CD4-positive, alpha-beta T cell treated with Interleukin-21 for 1 hour (primary cell): Measurements from ENCODE around the gene UNC13D.
"Not testable (repeated sequence)": the region's sequence is repeated elsewhere in the genome, so short reads cannot be mapped to it uniquely, and the experiment has no call there.

Experiments used
- DNase-seq: peaks from one replicate; pipeline ENCODE4 v3.0.0-alpha.2; 2020

Gene UNC13D

GRCh38 chr17:75819116-75819515 lies 25.1 kb downstream of the UNC13D start:
- no peak for DNase-seq

- DNase-seq: no peak
Observed at GRCh38 chr17:75818326-75818885, 25.8 kb downstream of the UNC13D start.

GRCh38 chr17:75817571-75817970 lies 26.6 kb downstream of the UNC13D start:
- DNase-seq: no peak

GRCh38 chr17:75816693-75817092 lies 27.5 kb downstream of the UNC13D start:
- DNase-seq: no peak

- DNase-seq: no peak
Observed at GRCh38 chr17:75815399-75815798, 28.8 kb downstream of the UNC13D start.

- no peak for DNase-seq
Observed at GRCh38 chr17:75814900-75815373, 29.3 kb downstream of the UNC13D start.

GRCh38 chr17:75814021-75814395 lies 30.2 kb downstream of the UNC13D start:
- no peak for DNase-seq

- no peak for DNase-seq
Observed at GRCh38 chr17:75813081-75814020, 30.9 kb downstream of the UNC13D start.

- DNase-seq: no peak
Observed at GRCh38 chr17:75812096-75813013, 31.8 kb downstream of the UNC13D start.

GRCh38 chr17:75811174-75811573 lies 33.0 kb downstream of the UNC13D start:
- DNase-seq: no peak

- DNase-seq: not testable (repeated sequence)
Observed at GRCh38 chr17:75810756-75811155, 33.4 kb downstream of the UNC13D start.

- DNase-seq: no peak
Observed at GRCh38 chr17:75810216-75810615, 34.0 kb downstream of the UNC13D start.

GRCh38 chr17:75809631-75810111 lies 34.5 kb downstream of the UNC13D start:
- no peak for DNase-seq

- DNase-seq: no peak
Observed at GRCh38 chr17:75808905-75809621, 35.1 kb downstream of the UNC13D start.

GRCh38 chr17:75808549-75808904 lies 35.7 kb downstream of the UNC13D start:
- no peak for DNase-seq

GRCh38 chr17:75807861-75808260 lies 36.3 kb downstream of the UNC13D start:
- no peak for DNase-seq

- DNase-seq: no peak
Observed at GRCh38 chr17:75806822-75807500, 37.2 kb downstream of the UNC13D start.

GRCh38 chr17:75803883-75804282 lies 40.3 kb downstream of the UNC13D start:
- no peak for DNase-seq

GRCh38 chr17:75799402-75799801 lies 44.8 kb downstream of the UNC13D start:
- DNase-seq: no peak

GRCh38 chr17:75795820-75796607 lies 48.2 kb downstream of the UNC13D start:
- DNase-seq: no peak

GRCh38 chr17:75793460-75793859 lies 50.7 kb downstream of the UNC13D start:
- no peak for DNase-seq
